HepG2 (cell line): Measurements from ENCODE around the gene LRRC74A. TPM values are rescaled to one million over a fixed set of nuclear protein-coding genes. Genes with fewer than 3 reads are reported as not detected.

ENCODE experiments used
- BCL6 ChIP-seq: IDR thresholded peaks from 2 replicates; pipeline ENCODE4 v1.6.1; 2016; ENCODE audit warnings: missing genetic modification reagents, missing compliant biosample characterization
- HHEX ChIP-seq: IDR thresholded peaks from 2 replicates; pipeline ENCODE4 v1.6.1; 2016; ENCODE audit warnings: control low read depth
- PHF20 ChIP-seq: sonication (generic); formaldehyde crosslinking; IDR thresholded peaks from 2 replicates; pipeline ENCODE4 v1.5.0; 2020; ENCODE audit warnings: mild to moderate bottlenecking, missing genetic modification reagents
- SP140L ChIP-seq: sonication (generic); formaldehyde crosslinking; IDR thresholded peaks from 2 replicates; pipeline ENCODE4 v1.4.0; 2020; ENCODE audit warnings: missing genetic modification reagents, borderline replicate concordance
- ZNF614 ChIP-seq: IDR thresholded peaks from 2 replicates; pipeline ENCODE4 v1.6.1; 2018; ENCODE audit warnings: missing biosample characterization, missing genetic modification reagents, inconsistent platforms, borderline replicate concordance
- ZNF768 ChIP-seq: sonication (generic); formaldehyde crosslinking; IDR thresholded peaks from 2 replicates; pipeline ENCODE4 v1.4.0; 2020; ENCODE audit warnings: missing genetic modification reagents
- polyA plus RNA-seq, 8 experiments: library from polyadenylated mRNA; depleted of rRNA in 3 of 8; stranded (reverse) in 7 of 8; unstranded in 1 of 8; fragments of >200 nt; fragmentation: Illumina TruSeq in 4 of 8; extraction: Trizol in 4 of 8; gene quantifications; 2 replicates each; pipeline versions ENCODE4 v1.2.1 to v1.2.3, GENCODE V29; 2011 to 2016; ENCODE audit warnings: low read depth in 4 of 8, missing spikeins in 1 of 8, mixed read lengths in 1 of 8; ENCODE audit not compliant: insufficient read depth in 1 of 8
- total RNA-seq, 5 experiments: library from RNA; depleted of rRNA; stranded (reverse); fragments of >200 nt; fragmentation: Illumina TruSeq; extraction: Trizol; gene quantifications; 2 replicates each; pipeline ENCODE4 v1.2.3, GENCODE V29; 2016; ENCODE audit warnings: low read depth in 1 of 5
- TF ChIP-seq, protein P1 (sequence below): sonication (generic); formaldehyde crosslinking; IDR thresholded peaks from 2 replicates; pipeline ENCODE4 v1.4.0; 2020; ENCODE audit warnings: mild to moderate bottlenecking, low read depth, missing genetic modification reagents
- TF ChIP-seq, protein P2 (sequence below): IDR thresholded peaks from 2 replicates; pipeline ENCODE4 v1.6.1; 2016; ENCODE audit warnings: missing compliant biosample characterization, missing genetic modification reagents, borderline replicate concordance
- TF ChIP-seq, protein P3 (sequence below): sonication (generic); formaldehyde crosslinking; IDR thresholded peaks from 2 replicates; pipeline ENCODE4 v1.4.0; 2020; ENCODE audit warnings: missing genetic modification reagents

LRRC74A gene
- total and polyA plus RNA-seq, 2 of the 13 experiments (the other 11 are each of a cell fraction or from before 2014, with no cell fraction given) = not detected

- TF ChIP-seq, protein P1, sequence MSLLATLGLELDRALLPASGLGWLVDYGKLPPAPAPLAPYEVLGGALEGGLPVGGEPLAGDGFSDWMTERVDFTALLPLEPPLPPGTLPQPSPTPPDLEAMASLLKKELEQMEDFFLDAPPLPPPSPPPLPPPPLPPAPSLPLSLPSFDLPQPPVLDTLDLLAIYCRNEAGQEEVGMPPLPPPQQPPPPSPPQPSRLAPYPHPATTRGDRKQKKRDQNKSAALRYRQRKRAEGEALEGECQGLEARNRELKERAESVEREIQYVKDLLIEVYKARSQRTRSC (CRISPR knock-in tag) = no peak
- TF ChIP-seq SP140L (CRISPR knock-in tag) (no peak), PHF20 (CRISPR knock-in tag) (no peak), ZNF768 (CRISPR knock-in tag) (no peak), HHEX (CRISPR knock-in tag) (no peak), BCL6 (CRISPR knock-in tag) (no peak), ZNF614 (CRISPR knock-in tag) (no peak)
- TF ChIP-seq, protein P2, sequence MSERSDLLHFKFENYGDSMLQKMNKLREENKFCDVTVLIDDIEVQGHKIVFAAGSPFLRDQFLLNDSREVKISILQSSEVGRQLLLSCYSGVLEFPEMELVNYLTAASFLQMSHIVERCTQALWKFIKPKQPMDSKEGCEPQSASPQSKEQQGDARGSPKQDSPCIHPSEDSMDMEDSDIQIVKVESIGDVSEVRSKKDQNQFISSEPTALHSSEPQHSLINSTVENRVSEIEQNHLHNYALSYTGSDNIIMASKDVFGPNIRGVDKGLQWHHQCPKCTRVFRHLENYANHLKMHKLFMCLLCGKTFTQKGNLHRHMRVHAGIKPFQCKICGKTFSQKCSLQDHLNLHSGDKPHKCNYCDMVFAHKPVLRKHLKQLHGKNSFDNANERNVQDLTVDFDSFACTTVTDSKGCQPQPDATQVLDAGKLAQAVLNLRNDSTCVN = no peak
- TF ChIP-seq, protein P3, sequence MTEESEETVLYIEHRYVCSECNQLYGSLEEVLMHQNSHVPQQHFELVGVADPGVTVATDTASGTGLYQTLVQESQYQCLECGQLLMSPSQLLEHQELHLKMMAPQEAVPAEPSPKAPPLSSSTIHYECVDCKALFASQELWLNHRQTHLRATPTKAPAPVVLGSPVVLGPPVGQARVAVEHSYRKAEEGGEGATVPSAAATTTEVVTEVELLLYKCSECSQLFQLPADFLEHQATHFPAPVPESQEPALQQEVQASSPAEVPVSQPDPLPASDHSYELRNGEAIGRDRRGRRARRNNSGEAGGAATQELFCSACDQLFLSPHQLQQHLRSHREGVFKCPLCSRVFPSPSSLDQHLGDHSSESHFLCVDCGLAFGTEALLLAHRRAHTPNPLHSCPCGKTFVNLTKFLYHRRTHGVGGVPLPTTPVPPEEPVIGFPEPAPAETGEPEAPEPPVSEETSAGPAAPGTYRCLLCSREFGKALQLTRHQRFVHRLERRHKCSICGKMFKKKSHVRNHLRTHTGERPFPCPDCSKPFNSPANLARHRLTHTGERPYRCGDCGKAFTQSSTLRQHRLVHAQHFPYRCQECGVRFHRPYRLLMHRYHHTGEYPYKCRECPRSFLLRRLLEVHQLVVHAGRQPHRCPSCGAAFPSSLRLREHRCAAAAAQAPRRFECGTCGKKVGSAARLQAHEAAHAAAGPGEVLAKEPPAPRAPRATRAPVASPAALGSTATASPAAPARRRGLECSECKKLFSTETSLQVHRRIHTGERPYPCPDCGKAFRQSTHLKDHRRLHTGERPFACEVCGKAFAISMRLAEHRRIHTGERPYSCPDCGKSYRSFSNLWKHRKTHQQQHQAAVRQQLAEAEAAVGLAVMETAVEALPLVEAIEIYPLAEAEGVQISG = no peak
Observed at GRCh38 chr14:76918256-76918781, 92.1 kb downstream of the LRRC74A start (continued).
